ENCODE measurements around the gene PSG6. TPM values are rescaled to one million over a fixed set of nuclear protein-coding genes. Genes with fewer than 3 reads are reported as not detected.
"Not testable (repeated sequence)": the region's sequence is repeated elsewhere in the genome, so short reads cannot be mapped to it uniquely, and the experiment has no call there.

Gene PSG6
- polyA plus RNA-seq, 3 donors = not detected

- H3K27ac Mint-ChIP-seq; H3K9ac ChIP-seq (ENCODE audit: insufficient read depth, low read length, poor library complexity, severe bottlenecking); H3K9me3 ChIP-seq (replicated peaks in 1 of 2; ENCODE audit: control insufficient read depth in 1 of 2, insufficient read depth in 1 of 2, low read length in 2 of 2); H3K4me1 ChIP-seq (ENCODE audit: control insufficient read depth in 1 of 2, insufficient read depth in 2 of 2, low read length in 2 of 2); H3K9me3 Mint-ChIP-seq; H3K27me3 ChIP-seq (ENCODE audit: control insufficient read depth in 2 of 2, insufficient read depth in 2 of 2, low read length in 2 of 2); H2AFZ ChIP-seq (ENCODE audit: insufficient read depth, low read depth, low read length, poor library complexity, severe bottlenecking); H3K27me3 Mint-ChIP-seq (ENCODE audit: low read depth in 3 of 3); DNase-seq; H3K4me3 ChIP-seq (replicated peaks in 1 of 3; ENCODE audit: low read depth in 2 of 3, low read length in 3 of 3); H3K27ac ChIP-seq (ENCODE audit: low read depth in 1 of 2, low read length in 2 of 2); H4K20me1 ChIP-seq (ENCODE audit: insufficient read depth, low read length); H3K4me1 Mint-ChIP-seq; H3K36me3 ChIP-seq (replicated peaks in 1 of 2; ENCODE audit: control insufficient read depth in 1 of 2, insufficient read depth in 2 of 2, low read length in 2 of 2); H3K4me2 ChIP-seq (replicated peaks; ENCODE audit: extremely low read depth, low read length, poor library complexity, severe bottlenecking); H3K36me3 Mint-ChIP-seq; H3K79me2 ChIP-seq (ENCODE audit: insufficient read depth, low read length); intact Hi-C loops (cut with micrococcal nuclease): not testable (repeated sequence)
- H3K4me3 Mint-ChIP-seq = peak overlapping the region in 1 of 2 donors; percentile 46
- no CpG with 5 or more reads among the region's 1 CpG for WGBS (ENCODE audit: insufficient coverage)
Observed at GRCh38 chr19:42916931-42917330, 763 bp downstream of the PSG6 start.

- H3K9me3 Mint-ChIP-seq; H2AFZ ChIP-seq (ENCODE audit: insufficient read depth, low read depth, low read length, poor library complexity, severe bottlenecking); H3K4me3 Mint-ChIP-seq; H3K4me1 Mint-ChIP-seq; H3K27ac Mint-ChIP-seq; H3K9me3 ChIP-seq (replicated peaks in 1 of 2; ENCODE audit: control insufficient read depth in 1 of 2, insufficient read depth in 1 of 2, low read length in 2 of 2); DNase-seq; H3K4me1 ChIP-seq (ENCODE audit: control insufficient read depth in 1 of 2, insufficient read depth in 2 of 2, low read length in 2 of 2); H3K4me2 ChIP-seq (replicated peaks; ENCODE audit: extremely low read depth, low read length, poor library complexity, severe bottlenecking); H3K36me3 ChIP-seq (replicated peaks in 1 of 2; ENCODE audit: control insufficient read depth in 1 of 2, insufficient read depth in 2 of 2, low read length in 2 of 2); H3K9ac ChIP-seq (ENCODE audit: insufficient read depth, low read length, poor library complexity, severe bottlenecking); H3K4me3 ChIP-seq (replicated peaks in 1 of 3; ENCODE audit: low read depth in 2 of 3, low read length in 3 of 3); H3K27me3 Mint-ChIP-seq (ENCODE audit: low read depth in 3 of 3); H4K20me1 ChIP-seq (ENCODE audit: insufficient read depth, low read length); H3K79me2 ChIP-seq (ENCODE audit: insufficient read depth, low read length); H3K27me3 ChIP-seq (ENCODE audit: control insufficient read depth in 2 of 2, insufficient read depth in 2 of 2, low read length in 2 of 2); intact Hi-C loops (cut with micrococcal nuclease); H3K27ac ChIP-seq (ENCODE audit: low read depth in 1 of 2, low read length in 2 of 2); H3K36me3 Mint-ChIP-seq: not testable (repeated sequence)
- 93% methylated on average over 2 of the region's 5 CpGs for WGBS (ENCODE audit: insufficient coverage)
Observed at GRCh38 chr19:42913516-42913915, 4.2 kb downstream of the PSG6 start.

GRCh38 chr19:42912941-42913340, 4.8 kb downstream of the PSG6 start:
- DNase-seq; H3K4me1 ChIP-seq (ENCODE audit: control insufficient read depth in 1 of 2, insufficient read depth in 2 of 2, low read length in 2 of 2); H3K79me2 ChIP-seq (ENCODE audit: insufficient read depth, low read length); H3K4me1 Mint-ChIP-seq; H3K36me3 Mint-ChIP-seq; H3K4me3 Mint-ChIP-seq; H3K9ac ChIP-seq (ENCODE audit: insufficient read depth, low read length, poor library complexity, severe bottlenecking); H3K27me3 ChIP-seq (ENCODE audit: control insufficient read depth in 2 of 2, insufficient read depth in 2 of 2, low read length in 2 of 2); H2AFZ ChIP-seq (ENCODE audit: insufficient read depth, low read depth, low read length, poor library complexity, severe bottlenecking); H4K20me1 ChIP-seq (ENCODE audit: insufficient read depth, low read length); H3K9me3 ChIP-seq (replicated peaks in 1 of 2; ENCODE audit: control insufficient read depth in 1 of 2, insufficient read depth in 1 of 2, low read length in 2 of 2); H3K27ac Mint-ChIP-seq; H3K4me3 ChIP-seq (replicated peaks in 1 of 3; ENCODE audit: low read depth in 2 of 3, low read length in 3 of 3); H3K9me3 Mint-ChIP-seq; intact Hi-C loops (cut with micrococcal nuclease); H3K36me3 ChIP-seq (replicated peaks in 1 of 2; ENCODE audit: control insufficient read depth in 1 of 2, insufficient read depth in 2 of 2, low read length in 2 of 2); H3K27ac ChIP-seq (ENCODE audit: low read depth in 1 of 2, low read length in 2 of 2); H3K4me2 ChIP-seq (replicated peaks; ENCODE audit: extremely low read depth, low read length, poor library complexity, severe bottlenecking); H3K27me3 Mint-ChIP-seq (ENCODE audit: low read depth in 3 of 3): not testable (repeated sequence)
- no CpG with 5 or more reads among the region's 4 CpGs for WGBS (ENCODE audit: insufficient coverage)

GRCh38 chr19:42911731-42912130, 6.0 kb downstream of the PSG6 start:
- H3K4me3 ChIP-seq (replicated peaks in 1 of 3; ENCODE audit: low read depth in 2 of 3, low read length in 3 of 3); H3K27me3 Mint-ChIP-seq (ENCODE audit: low read depth in 3 of 3); H4K20me1 ChIP-seq (ENCODE audit: insufficient read depth, low read length); H3K4me1 Mint-ChIP-seq; H3K9me3 Mint-ChIP-seq; H3K79me2 ChIP-seq (ENCODE audit: insufficient read depth, low read length); H3K27me3 ChIP-seq (ENCODE audit: control insufficient read depth in 2 of 2, insufficient read depth in 2 of 2, low read length in 2 of 2); H3K4me1 ChIP-seq (ENCODE audit: control insufficient read depth in 1 of 2, insufficient read depth in 2 of 2, low read length in 2 of 2); H3K27ac Mint-ChIP-seq; H3K4me3 Mint-ChIP-seq; H3K36me3 Mint-ChIP-seq; DNase-seq; H2AFZ ChIP-seq (ENCODE audit: insufficient read depth, low read depth, low read length, poor library complexity, severe bottlenecking); H3K36me3 ChIP-seq (replicated peaks in 1 of 2; ENCODE audit: control insufficient read depth in 1 of 2, insufficient read depth in 2 of 2, low read length in 2 of 2); H3K4me2 ChIP-seq (replicated peaks; ENCODE audit: extremely low read depth, low read length, poor library complexity, severe bottlenecking); H3K9me3 ChIP-seq (replicated peaks in 1 of 2; ENCODE audit: control insufficient read depth in 1 of 2, insufficient read depth in 1 of 2, low read length in 2 of 2); intact Hi-C loops (cut with micrococcal nuclease); H3K27ac ChIP-seq (ENCODE audit: low read depth in 1 of 2, low read length in 2 of 2); H3K9ac ChIP-seq (ENCODE audit: insufficient read depth, low read length, poor library complexity, severe bottlenecking): not testable (repeated sequence)
- 93% methylated on average over 3 of the region's 5 CpGs for WGBS (ENCODE audit: insufficient coverage)
